HPDE6-E6E7 (cell line): ENCODE results near the gene ZBTB14.

Experiments used
- DNase-seq: peaks from one replicate; pipeline ENCODE4 v3.0.0; 2011; ENCODE audit warnings: missing footprints; ENCODE audit errors: extremely low spot score

ZBTB14 gene

DNA sequence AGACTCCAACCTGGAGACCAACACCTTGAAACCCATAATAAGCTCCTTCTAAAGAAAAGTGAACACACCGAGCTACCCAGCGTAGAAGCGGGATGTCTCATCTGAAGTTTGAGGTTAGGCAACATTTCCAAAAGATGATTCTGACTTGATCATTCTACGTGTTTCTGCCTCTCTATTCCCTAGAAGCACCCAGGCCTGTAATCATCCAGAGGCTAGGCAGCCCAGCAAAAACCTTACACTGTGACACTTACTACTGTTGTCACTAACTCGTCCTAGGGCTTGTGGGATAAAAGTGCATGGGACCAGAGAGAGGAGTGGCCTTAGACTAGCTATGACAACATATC is 1.4 kb downstream of the ZBTB14 start:
- no peak for DNase-seq

DNA sequence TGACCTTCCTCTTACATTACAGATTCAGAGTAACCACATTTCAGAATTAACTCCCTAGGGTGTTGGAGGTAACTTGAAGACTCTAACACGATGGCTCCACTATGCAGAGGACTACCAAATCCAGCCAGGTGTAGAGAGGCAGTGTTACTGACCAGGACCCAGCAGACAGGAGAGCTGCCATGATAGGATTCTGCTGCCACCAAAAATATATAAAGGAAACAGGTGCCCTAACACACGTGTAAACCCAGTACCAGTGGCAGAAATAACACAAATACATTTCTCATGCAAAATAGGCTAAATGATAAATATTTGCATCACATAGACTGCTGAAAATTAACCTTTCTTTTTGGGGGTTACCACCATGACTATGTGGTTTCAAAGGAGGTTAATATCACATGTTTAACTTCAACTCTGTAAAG is 7.0 kb downstream of the ZBTB14 start:
- no peak for DNase-seq

DNA sequence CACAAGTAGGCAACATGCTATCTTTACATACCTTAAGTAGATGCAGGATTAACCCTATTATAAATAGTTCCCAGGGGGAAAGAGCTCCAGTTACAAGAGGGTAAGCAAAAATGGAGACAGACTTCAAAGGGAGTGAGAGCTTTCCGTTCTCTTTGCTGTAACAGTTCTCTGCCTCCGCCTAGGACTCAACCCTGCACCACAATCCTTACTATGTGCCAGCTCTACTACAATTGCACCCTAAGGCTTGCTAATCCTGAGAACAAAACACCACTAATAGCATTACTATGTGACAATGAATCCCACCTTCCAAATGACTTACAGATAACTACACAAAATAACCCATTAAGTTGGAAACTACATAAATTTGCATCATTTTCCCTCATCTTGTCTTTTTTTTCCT is 7.7 kb downstream of the ZBTB14 start:
- no peak for DNase-seq

DNA sequence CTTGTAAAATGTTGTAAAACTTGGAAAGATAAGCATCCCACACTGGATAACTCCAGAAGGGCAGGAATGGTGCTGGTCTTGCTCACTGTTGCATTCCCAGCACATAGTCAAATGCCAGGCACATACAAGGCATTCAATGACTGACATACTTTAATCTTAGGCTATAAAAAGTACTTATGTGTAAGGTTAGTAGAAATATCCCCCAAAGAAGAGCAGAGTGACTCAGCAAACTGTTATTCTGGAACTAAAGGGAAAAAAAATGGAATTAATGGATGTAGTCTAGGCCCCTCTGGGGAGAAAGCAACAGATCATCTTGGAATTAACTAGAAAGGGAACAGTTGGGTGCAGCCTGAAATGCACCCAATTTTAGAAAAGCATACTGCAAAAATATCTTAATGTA is 9.0 kb downstream of the ZBTB14 start:
- DNase-seq = no peak

DNA sequence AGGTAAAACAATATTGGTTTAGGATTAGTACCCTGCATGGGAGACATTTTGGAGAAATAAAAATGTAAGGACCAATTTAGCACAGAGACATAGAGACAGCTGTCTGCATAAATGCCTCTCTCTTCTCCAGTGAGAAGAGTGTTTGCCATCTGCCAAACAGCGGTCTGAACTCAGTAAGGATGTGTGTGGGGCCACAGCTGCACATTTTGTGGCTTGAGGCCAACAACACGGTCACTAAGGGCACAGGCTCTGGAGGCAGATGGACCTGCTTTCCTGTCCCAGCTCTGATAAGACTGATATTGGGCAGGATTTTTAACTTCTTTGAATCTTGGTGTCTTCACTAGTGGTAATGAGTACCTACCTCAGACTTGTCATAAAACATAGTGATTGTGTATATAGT is 10.2 kb downstream of the ZBTB14 start:
- DNase-seq = no peak

DNA sequence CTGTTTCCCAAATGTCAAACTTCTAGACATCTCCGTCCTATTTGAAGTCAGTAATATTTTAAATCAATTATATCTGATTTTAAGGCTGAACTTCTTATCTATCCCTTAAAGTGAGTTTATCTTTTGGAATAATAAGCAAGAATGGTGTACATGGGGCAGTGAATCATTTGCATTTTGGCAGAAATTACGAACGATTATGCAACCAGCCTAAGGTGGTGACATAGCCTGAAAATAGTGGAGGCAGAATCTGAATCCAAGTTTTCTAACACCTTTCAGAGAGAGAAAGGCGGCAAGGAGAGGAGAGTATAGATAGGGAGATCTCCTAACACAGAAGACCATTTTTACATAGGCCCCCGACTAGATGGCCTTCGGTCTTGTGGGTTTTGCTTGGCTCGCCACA is 10.7 kb downstream of the ZBTB14 start:
- DNase-seq = no peak

DNA sequence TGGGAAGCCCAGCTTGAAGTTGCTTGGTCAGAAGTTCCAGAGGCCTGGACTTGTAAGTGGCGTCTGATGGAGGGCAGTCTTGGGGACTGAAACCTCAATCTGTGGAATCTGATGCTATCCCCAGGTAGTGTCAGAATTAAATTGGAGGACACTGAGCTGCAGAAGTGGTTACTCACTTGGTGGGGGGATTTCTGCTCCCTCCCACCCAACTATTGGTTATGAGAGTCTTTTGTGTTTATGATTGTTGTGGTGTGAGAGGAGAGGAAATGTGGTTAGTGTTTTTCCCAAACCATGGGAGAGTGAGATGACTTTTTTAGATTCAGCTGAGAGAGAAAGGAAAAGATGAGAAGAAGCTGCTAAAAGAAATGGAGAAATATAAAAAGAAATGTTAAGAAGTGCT is 12.8 kb downstream of the ZBTB14 start:
- no peak for DNase-seq

DNA sequence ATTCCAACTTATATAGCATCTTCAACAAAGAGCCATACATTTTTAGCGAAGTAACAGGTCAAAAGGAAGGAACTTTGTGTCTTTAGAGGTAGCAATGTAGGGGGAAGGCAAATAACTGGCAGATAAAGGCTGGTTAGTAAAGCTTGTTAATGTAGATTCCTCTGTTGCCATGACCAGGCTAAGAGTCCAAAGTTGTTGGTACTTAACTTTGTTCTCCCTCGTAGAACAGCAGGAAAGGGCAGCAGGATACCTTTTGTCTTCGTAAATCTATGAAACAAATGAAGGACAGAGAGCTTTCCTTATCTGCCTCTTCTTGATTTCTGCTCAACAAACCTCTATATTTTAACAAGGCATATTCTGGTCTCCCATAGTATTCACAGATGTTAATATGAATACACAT is 18.6 kb downstream of the ZBTB14 start:
- no peak for DNase-seq

DNA sequence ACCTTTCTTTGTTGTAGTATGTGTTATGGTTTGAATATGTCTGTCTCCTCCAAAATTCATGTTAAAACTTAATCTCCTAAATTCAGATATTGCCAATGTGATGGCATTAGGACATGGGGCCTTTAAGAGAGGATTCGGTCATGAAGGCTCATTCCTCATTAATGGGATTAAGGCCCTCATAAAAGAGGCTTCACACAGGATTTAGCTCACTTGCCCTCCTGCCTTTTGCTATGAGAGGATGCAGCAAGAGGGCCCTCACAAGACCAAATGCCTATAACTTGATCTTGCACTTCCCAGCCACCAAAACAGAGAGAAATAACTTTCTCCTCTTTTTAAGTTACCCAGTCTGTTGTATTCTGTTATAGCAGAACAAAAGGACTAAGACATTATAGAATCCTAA is 19.7 kb downstream of the ZBTB14 start:
- DNase-seq = no peak

DNA sequence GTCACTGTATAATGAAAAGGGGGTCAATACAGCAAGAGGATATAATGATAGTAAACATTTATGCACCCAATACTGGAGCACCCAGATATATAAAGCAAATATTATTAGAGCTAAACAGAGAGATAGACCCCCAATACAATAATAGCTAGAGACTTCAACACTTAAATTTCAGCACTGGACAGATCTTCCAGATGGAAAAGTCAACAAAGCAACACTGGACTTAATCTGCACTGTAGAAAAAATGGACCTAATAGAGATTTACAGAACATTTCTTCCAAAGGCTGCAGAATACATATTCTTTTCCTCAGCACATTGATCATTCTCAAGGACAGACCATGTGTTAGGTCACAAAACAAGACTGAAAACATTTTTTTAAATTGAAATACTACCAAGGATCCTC is 26.7 kb downstream of the ZBTB14 start:
- DNase-seq = no peak

DNA sequence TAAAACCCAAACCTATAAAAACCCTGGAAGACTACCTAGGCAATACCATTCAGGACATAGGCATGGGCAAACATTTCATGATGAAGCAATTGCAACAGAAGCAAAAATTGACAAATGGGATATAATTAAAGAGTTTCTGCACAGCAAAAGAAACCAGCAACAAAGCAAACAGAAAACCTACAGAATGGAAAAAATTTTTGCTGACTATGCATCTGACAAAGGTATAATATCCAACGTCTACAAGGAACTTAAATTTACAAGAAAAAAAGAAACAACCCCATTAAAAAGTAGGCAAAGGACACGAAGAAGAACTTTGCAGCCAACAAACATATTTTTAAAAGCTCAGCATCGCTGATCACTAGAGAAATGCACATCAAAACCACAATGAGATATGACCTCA is 28.8 kb downstream of the ZBTB14 start:
- no peak for DNase-seq

DNA sequence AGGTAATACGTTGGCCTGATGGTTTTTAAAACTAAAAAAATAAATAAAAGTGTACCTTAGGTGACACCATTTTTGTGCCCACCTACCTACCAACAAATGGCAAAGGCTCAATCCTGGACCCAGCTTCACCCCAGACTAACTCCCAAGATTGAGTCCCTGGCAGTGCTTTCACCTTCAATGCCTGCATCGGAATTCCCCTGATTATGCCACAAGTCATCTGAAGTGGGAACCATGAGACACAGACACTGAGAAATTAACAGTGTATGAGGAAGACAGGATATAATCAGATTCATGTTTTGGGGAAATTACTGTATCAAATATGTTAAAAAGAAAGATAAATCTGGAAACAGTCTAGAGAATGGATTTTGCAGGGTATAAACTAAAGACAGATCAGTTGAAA is 41.6 kb downstream of the ZBTB14 start:
- DNase-seq = no peak

DNA sequence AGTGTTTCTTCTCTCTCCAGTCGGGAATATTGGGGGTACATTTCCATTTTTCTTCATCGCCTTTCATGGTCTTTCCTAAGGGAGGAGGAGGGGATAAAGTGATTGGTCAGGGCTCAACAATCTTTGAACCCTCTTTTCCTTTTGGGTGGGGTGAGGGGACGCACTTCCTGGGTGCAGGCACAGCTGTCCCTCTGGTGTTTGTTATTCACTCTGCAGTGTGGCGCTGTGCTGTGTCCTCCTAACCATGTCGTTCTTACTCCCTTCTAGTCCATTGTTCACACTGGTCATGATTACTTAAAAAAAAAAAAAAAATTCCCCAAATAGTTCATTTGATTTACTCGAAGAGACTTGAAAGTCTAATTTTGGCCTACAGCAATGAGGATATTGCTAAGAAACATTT is 44.4 kb downstream of the ZBTB14 start:
- DNase-seq = no peak

DNA sequence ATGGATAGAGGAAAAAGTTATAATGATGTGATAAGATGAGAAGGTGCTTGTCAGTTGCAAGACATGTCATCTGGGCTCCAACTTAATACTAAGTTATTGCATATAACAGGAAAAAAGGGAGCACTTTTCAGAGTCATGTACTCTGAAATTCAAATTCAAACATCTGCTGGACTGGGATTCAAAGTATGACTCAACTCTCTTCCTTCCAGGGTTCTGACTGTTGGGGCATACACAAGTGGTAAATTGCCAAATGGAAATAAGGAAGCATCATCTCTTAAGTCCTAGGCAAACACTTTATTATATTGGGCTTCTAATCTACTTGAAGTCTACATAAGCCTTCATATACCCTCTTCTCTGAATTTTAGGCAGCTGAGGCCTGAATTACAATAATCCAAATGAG is 44.9 kb downstream of the ZBTB14 start:
- DNase-seq = no peak

DNA sequence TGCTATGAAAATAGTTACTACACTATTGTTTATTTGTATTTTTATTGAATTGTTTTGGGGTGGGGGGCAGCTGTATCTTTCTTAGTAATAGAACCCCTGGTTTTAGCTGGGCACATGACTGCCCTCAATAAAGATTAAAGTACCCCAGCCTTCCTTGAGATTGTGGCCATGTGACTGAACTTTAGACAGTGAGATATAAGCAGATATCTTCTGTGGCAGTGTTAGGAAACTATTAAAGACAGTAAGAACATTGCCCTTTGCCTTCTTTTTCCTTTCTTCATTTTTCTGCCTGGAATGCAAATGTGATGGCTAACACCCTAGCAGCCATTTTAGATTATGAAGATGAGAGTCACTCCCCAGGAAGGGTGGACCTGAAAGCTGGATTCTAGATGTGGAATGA is 50.6 kb downstream of the ZBTB14 start:
- no peak for DNase-seq

DNA sequence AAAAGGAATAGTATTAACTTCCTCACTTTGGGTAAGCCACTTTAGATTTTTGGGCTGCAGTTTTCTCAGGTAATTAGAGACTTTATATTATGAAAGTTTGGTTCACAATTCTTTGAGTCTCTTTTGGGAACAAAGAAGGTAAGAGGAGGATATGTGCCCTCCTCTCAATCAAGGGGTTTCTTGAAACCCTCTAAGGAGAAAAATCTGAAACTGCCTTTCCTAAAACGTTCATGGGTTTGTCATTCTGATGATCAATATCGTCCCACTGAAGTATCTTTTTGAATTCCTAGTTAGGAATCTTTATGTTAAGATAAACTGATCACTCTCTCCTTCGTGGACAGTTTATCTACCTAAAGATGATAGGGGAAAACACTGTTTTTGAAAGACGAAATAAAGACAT is 56.1 kb downstream of the ZBTB14 start:
- no peak for DNase-seq
